ENCODE results near the gene PDE4B. TPM values are rescaled to one million over a fixed set of nuclear protein-coding genes. Genes with fewer than 3 reads are reported as not detected.

PDE4B gene
- total and polyA plus RNA-seq, 9 donors, result 14.7 to 25.6 (median 16.8) TPM

GRCh38 chr1:65804584-65804983 is 11.9 kb downstream of the PDE4B start:
- Histone ChIP-seq H3K27ac (ENCODE audit: low read length) (no peak overlapping the region), H3K4me3 (ENCODE audit: low read length) (no peak overlapping the region), H3K27me3 (ENCODE audit: control insufficient read depth, insufficient read depth, low read length) (no peaks in the 10 kb centered on the region), H3K4me1 (ENCODE audit: control insufficient read depth, insufficient read depth, low read length) (no peaks in the 10 kb centered on the region), H3K36me3 (ENCODE audit: control insufficient read depth, insufficient read depth, low read length) (no peaks in the 10 kb centered on the region), H3K9me3 (replicated peaks; ENCODE audit: control insufficient read depth, low read depth, low read length) (no peaks in the 10 kb centered on the region)
- WGBS (ENCODE audit: insufficient coverage), result no CpG with 5 or more reads among the region's 1 CpG
- DNase-seq, result no peak

GRCh38 chr1:65812065-65812464 is 19.4 kb downstream of the PDE4B start:
- peak; percentile 75 for DNase-seq
- Histone ChIP-seq H3K4me1 (ENCODE audit: control insufficient read depth, insufficient read depth, low read length) (no peaks in the 10 kb centered on the region), H3K4me3 (ENCODE audit: low read length) (no peak overlapping the region), H3K27ac (ENCODE audit: low read length) (no peak overlapping the region), H3K27me3 (ENCODE audit: control insufficient read depth, insufficient read depth, low read length) (no peaks in the 10 kb centered on the region), H3K9me3 (replicated peaks; ENCODE audit: control insufficient read depth, low read depth, low read length) (no peaks in the 10 kb centered on the region), H3K36me3 (ENCODE audit: control insufficient read depth, insufficient read depth, low read length) (no peaks in the 10 kb centered on the region)
- no CpG with 5 or more reads among the region's 1 CpG for WGBS (ENCODE audit: insufficient coverage)

- H3K36me3 ChIP-seq (ENCODE audit: control insufficient read depth, insufficient read depth, low read length), result no peaks in the 10 kb centered on the region
- DNase-seq, result peak; percentile 9
These were observed 21.3 kb downstream of the PDE4B start for GRCh38 chr1:65813956-65814355.

GRCh38 chr1:65814752-65815151 is 22.1 kb downstream of the PDE4B start:
- no peaks in the 10 kb centered on the region for H3K36me3 ChIP-seq (ENCODE audit: control insufficient read depth, insufficient read depth, low read length)
- H3K27me3 ChIP-seq (ENCODE audit: control insufficient read depth, insufficient read depth, low read length), result no peaks in the 10 kb centered on the region
- WGBS (ENCODE audit: insufficient coverage), result no CpG with 5 or more reads among the region's 3 CpGs
- H3K4me3 ChIP-seq (ENCODE audit: low read length), result no peak overlapping the region
- no peak overlapping the region for H3K27ac ChIP-seq (ENCODE audit: low read length)
- no peak for DNase-seq
- H3K4me1 ChIP-seq (ENCODE audit: control insufficient read depth, insufficient read depth, low read length), result no peaks in the 10 kb centered on the region
- no peaks in the 10 kb centered on the region for H3K9me3 ChIP-seq (replicated peaks; ENCODE audit: control insufficient read depth, low read depth, low read length)

More at GRCh38 chr1:65813956-65814355, 21.3 kb downstream of the PDE4B start:
- no peaks in the 10 kb centered on the region for H3K9me3 ChIP-seq (replicated peaks; ENCODE audit: control insufficient read depth, low read depth, low read length)
- no peaks in the 10 kb centered on the region for H3K27me3 ChIP-seq (ENCODE audit: control insufficient read depth, insufficient read depth, low read length)
- no peaks in the 10 kb centered on the region for H3K4me1 ChIP-seq (ENCODE audit: control insufficient read depth, insufficient read depth, low read length)
- 50% methylated on average over 3 of the region's 3 CpGs for WGBS (ENCODE audit: insufficient coverage)
- H3K4me3 ChIP-seq (ENCODE audit: low read length), result no peak overlapping the region
- H3K27ac ChIP-seq (ENCODE audit: low read length), result no peak overlapping the region

- Histone ChIP-seq H3K4me1 (ENCODE audit: control insufficient read depth, insufficient read depth, low read length) (no peaks in the 10 kb centered on the region), H3K27ac (ENCODE audit: low read length) (no peak overlapping the region), H3K27me3 (ENCODE audit: control insufficient read depth, insufficient read depth, low read length) (no peaks in the 10 kb centered on the region), H3K36me3 (ENCODE audit: control insufficient read depth, insufficient read depth, low read length) (no peaks in the 10 kb centered on the region), H3K9me3 (replicated peaks; ENCODE audit: control insufficient read depth, low read depth, low read length) (no peaks in the 10 kb centered on the region), H3K4me3 (ENCODE audit: low read length) (no peak overlapping the region)
- DNase-seq, result no peak
These were observed 25.2 kb downstream of the PDE4B start for GRCh38 chr1:65817891-65818290.

- Histone ChIP-seq H3K9me3 (replicated peaks; ENCODE audit: control insufficient read depth, low read depth, low read length) (no peaks in the 10 kb centered on the region), H3K36me3 (ENCODE audit: control insufficient read depth, insufficient read depth, low read length) (no peaks in the 10 kb centered on the region), H3K4me1 (ENCODE audit: control insufficient read depth, insufficient read depth, low read length) (no peaks in the 10 kb centered on the region), H3K27me3 (ENCODE audit: control insufficient read depth, insufficient read depth, low read length) (no peaks in the 10 kb centered on the region), H3K4me3 (ENCODE audit: low read length) (no peak overlapping the region), H3K27ac (ENCODE audit: low read length) (no peak overlapping the region)
- WGBS (ENCODE audit: insufficient coverage), result no CpG with 5 or more reads among the region's 1 CpG
- DNase-seq, result no peak
These were observed 26.3 kb downstream of the PDE4B start for GRCh38 chr1:65818966-65819365.

GRCh38 chr1:65820983-65821382 is 28.3 kb downstream of the PDE4B start:
- no peaks in the 10 kb centered on the region for H3K4me1 ChIP-seq (ENCODE audit: control insufficient read depth, insufficient read depth, low read length)
- DNase-seq, result no peak
- no peak overlapping the region for H3K4me3 ChIP-seq (ENCODE audit: low read length)
- H3K36me3 ChIP-seq (ENCODE audit: control insufficient read depth, insufficient read depth, low read length), result no peaks in the 10 kb centered on the region
- H3K27ac ChIP-seq (ENCODE audit: low read length), result no peak overlapping the region
- H3K27me3 ChIP-seq (ENCODE audit: control insufficient read depth, insufficient read depth, low read length), result no peaks in the 10 kb centered on the region
- no CpG with 5 or more reads among the region's 1 CpG for WGBS (ENCODE audit: insufficient coverage)
- H3K9me3 ChIP-seq (replicated peaks; ENCODE audit: control insufficient read depth, low read depth, low read length), result no peaks in the 10 kb centered on the region

- Histone ChIP-seq H3K9me3 (replicated peaks; ENCODE audit: control insufficient read depth, low read depth, low read length) (no peaks in the 10 kb centered on the region), H3K4me1 (ENCODE audit: control insufficient read depth, insufficient read depth, low read length) (no peaks in the 10 kb centered on the region), H3K36me3 (ENCODE audit: control insufficient read depth, insufficient read depth, low read length) (no peaks in the 10 kb centered on the region), H3K27ac (ENCODE audit: low read length) (no peak overlapping the region), H3K4me3 (ENCODE audit: low read length) (no peak overlapping the region), H3K27me3 (ENCODE audit: control insufficient read depth, insufficient read depth, low read length) (no peaks in the 10 kb centered on the region)
- peak; percentile 3 for DNase-seq
These were observed 28.7 kb downstream of the PDE4B start for GRCh38 chr1:65821386-65821785.

- no peak for DNase-seq
- Histone ChIP-seq H3K4me3 (ENCODE audit: low read length) (no peak overlapping the region), H3K9me3 (replicated peaks; ENCODE audit: control insufficient read depth, low read depth, low read length) (no peaks in the 10 kb centered on the region), H3K27me3 (ENCODE audit: control insufficient read depth, insufficient read depth, low read length) (no peaks in the 10 kb centered on the region), H3K36me3 (ENCODE audit: control insufficient read depth, insufficient read depth, low read length) (no peaks in the 10 kb centered on the region), H3K27ac (ENCODE audit: low read length) (no peak overlapping the region), H3K4me1 (ENCODE audit: control insufficient read depth, insufficient read depth, low read length) (no peaks in the 10 kb centered on the region)
These were observed 31.4 kb downstream of the PDE4B start for GRCh38 chr1:65824103-65824502.

- no peak for DNase-seq
- no peaks in the 10 kb centered on the region for H3K36me3 ChIP-seq (ENCODE audit: control insufficient read depth, insufficient read depth, low read length)
- H3K27me3 ChIP-seq (ENCODE audit: control insufficient read depth, insufficient read depth, low read length), result no peaks in the 10 kb centered on the region
- no peak overlapping the region for H3K27ac ChIP-seq (ENCODE audit: low read length)
- WGBS (ENCODE audit: insufficient coverage), result no CpG with 5 or more reads among the region's 1 CpG
- no peaks in the 10 kb centered on the region for H3K4me1 ChIP-seq (ENCODE audit: control insufficient read depth, insufficient read depth, low read length)
- no peaks in the 10 kb centered on the region for H3K9me3 ChIP-seq (replicated peaks; ENCODE audit: control insufficient read depth, low read depth, low read length)
- H3K4me3 ChIP-seq (ENCODE audit: low read length), result no peak overlapping the region
These were observed 33.0 kb downstream of the PDE4B start for GRCh38 chr1:65825741-65826140.

GRCh38 chr1:65826782-65827181 is 34.1 kb downstream of the PDE4B start:
- 75% methylated on average over 2 of the region's 3 CpGs for WGBS (ENCODE audit: insufficient coverage)
- Histone ChIP-seq H3K4me3 (ENCODE audit: low read length) (no peak overlapping the region), H3K27me3 (ENCODE audit: control insufficient read depth, insufficient read depth, low read length) (no peaks in the 10 kb centered on the region), H3K27ac (ENCODE audit: low read length) (no peak overlapping the region), H3K36me3 (ENCODE audit: control insufficient read depth, insufficient read depth, low read length) (no peaks in the 10 kb centered on the region), H3K9me3 (replicated peaks; ENCODE audit: control insufficient read depth, low read depth, low read length) (no peaks in the 10 kb centered on the region), H3K4me1 (ENCODE audit: control insufficient read depth, insufficient read depth, low read length) (no peaks in the 10 kb centered on the region)
- no peak for DNase-seq

All from muscle of leg (tissue), 11 donors.